HG02623 (cell line): ENCODE data around the gene TENM4.

Experiments
- ATAC-seq: cut with Tn5 transposase; IDR thresholded peaks from one replicate; pipeline ENCODE4 v1.9.1; 2021; ENCODE audit warnings: moderate library complexity; ENCODE audit not compliant: unreplicated experiment

TENM4 gene

DNA sequence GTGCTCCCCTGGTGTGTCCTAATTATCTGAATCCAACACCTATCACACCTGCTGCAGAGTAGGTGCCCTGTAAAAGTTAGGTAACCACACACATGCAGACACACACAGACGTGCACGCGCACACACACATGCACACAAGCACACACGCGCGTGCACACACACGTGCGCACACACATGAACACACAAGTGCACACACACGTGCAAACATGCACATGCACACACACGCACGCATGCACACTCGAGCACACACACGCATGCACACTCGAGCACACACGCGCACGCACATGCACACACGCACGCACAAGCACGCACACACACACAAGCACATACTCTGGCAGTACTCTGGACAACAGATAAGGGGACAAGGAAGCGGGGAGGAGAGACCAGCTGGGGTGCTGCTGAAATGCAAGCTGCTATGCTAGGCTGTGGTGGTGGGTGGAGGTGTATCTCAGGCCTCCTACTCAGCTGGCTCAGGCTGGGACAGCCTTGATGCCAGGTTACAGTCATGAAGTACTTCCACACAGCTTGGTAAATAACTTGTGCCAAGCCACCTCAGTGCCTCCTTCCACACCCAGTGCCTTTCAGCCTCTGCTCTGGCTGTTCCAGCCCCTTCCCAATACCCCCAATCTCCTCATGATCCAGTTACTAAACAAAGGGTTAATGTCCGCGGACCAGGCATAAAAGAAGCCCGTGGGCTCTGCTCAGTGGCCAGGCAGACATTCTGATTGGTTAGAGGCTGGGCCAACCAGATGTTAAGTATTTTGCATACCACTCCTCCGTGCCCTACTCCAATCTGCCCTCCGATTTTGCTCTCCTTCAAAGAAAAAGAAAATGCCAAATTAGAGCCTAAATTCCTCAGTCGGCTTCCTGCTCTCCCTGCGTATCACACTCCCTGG is 374.1 kb downstream of the TENM4 start:
- ATAC-seq = no peak

GRCh38 chr11:79062814-79063762 is 377.7 kb downstream of the TENM4 start:
- ATAC-seq = no peak

DNA sequence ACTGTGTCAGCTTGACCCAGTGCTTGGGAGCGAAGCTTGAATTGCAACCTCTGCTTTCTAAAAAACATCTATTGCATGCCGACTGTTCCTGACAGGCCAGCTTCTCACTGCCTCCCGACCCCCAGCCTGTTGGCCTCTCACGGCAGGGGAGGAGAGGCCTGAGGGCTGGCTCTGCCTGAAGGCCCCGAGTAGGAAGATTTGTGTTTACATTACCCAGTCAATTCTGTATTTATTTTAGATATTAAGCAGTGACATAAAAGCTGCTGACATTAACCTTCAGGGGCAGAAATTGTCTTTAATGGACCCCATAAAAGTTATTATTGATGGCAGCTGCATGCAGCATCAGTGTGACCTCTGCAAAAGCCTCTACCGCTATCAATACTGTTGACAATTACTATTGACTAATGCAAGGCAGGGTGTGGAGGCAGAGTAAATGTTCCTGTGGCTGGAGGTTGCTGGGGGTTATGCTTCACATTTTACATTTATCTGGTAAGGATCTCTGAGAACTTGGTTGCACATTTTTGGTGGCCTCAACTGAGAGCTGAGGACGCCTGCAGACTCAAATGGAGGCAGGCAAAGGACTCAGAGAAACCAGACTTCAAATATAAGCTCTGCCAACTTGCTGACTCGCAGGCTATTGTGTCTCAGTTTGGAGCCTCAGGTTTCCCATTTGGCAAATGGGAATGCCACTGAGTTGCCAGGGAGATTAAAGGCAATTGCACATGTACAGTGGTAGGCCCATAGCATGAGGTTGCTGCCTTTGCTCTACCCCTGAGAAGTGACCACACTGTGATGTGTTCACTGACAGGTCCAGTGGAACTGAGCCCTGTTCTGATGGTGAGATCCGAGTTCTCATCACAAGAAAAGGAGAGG is 380.5 kb downstream of the TENM4 start:
- no peak for ATAC-seq

- no peak for ATAC-seq
Observed at GRCh38 chr11:79059141-79059540, 381.7 kb downstream of the TENM4 start.

GRCh38 chr11:79055856-79056631 is 384.8 kb downstream of the TENM4 start:
- ATAC-seq = no peak

- ATAC-seq = no peak
Observed at GRCh38 chr11:79054636-79055035, 386.2 kb downstream of the TENM4 start.

DNA sequence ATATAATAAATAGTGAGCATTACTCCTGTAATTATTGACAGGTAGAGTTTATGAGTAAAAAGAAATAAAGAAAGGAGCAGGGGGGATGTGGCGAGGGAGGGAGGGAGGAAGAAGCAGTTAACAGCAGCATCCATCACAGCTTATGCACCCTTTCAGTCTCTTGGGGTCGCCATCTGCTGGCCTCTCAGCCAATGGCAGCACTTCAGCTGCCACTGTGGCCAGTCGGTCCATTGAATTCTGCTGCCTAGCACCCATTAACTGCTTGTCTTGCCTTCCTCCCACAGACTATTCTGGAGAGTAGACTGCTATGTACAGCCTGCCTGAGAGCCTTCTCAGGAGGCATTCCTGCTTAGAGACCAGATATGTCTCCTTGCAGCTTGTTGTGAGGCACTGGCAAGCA is 388.3 kb downstream of the TENM4 start:
- ATAC-seq = no peak

DNA sequence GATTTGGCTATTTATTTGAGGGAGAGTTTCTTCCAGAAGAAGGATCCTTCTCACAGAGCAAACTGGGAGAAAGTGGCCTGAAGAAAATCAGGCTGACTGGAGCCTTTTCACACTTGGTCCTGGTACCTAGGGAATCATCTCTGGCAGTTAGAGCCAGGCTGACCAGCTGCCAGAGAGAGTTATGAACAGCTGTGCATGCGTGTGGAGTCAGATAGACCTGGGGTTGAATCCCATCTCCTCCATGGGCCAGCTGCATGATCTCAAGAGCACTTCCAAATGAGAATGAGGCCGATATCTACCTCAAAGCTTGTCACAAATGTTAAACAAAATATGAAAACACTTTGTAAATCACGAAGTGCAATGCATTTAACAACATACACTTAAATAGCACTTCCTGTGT is 390.0 kb downstream of the TENM4 start:
- no peak for ATAC-seq

- no peak for ATAC-seq
Observed at GRCh38 chr11:79049741-79050179, 391.1 kb downstream of the TENM4 start.

DNA sequence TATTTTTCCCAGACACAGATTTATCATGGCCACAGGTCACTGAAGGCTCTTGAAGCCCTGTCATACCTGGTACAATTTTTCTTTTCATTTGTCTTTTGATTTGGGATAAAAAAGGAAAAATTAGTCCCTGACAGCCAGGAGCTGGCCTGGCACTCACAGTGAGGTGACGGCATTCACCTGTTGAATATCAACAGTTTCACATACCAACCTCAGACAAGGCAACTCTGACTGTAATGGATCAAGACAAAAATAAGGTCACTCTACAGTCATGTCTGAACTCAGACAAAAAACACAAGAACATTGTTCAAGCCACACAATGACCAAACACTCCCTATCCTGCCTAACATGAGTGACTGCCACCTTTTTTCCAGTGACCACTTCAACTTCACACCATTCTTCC is 392.9 kb downstream of the TENM4 start:
- no peak for ATAC-seq

GRCh38 chr11:79047321-79047720 is 393.5 kb downstream of the TENM4 start:
- no peak for ATAC-seq

- ATAC-seq = no peak
Observed at GRCh38 chr11:79046366-79046765, 394.5 kb downstream of the TENM4 start.

DNA sequence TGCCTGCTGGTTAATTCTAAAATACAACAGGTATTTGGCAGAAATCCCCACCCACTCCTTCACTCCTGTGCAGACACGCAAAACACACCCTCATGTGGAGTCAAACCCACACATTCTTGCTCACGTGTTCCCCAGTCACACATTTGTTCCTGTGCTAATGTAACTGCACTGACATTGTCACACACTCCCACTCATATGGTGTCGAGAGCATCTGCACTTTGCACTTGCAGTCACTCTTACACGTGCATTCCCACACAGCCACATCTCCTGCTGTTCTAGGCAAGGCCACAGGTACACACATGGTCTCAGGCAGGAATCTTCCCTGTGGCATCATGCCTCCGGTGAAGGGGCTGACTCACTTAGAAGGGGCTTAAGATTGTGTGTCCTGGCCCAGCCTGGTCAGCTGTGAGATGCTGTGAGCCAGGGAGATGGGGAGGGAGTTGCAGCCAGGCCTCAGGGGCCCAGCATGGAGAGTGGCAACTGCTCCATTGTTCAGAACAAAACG is 395.0 kb downstream of the TENM4 start:
- ATAC-seq = no peak

- no peak for ATAC-seq
Observed at GRCh38 chr11:79045018-79045799, 395.6 kb downstream of the TENM4 start.

DNA sequence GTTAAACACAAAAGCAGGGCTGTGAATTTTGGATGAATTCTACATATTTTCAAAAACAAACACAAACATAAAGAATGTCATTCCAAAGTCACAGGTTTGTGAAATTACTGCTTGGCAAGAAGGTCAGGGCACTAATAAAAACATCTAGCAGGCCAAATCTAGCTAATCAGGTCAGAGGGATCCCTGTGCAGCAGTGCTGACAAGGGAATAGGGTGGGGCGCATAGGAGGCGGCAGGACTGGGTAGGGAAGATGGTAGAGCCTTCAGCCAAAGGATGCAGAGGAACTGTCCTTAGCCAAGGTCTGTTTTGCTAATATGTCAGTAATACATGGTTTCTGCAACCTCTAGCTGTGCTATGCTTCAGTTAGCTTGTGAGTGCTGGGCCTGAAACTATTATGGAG is 396.6 kb downstream of the TENM4 start:
- ATAC-seq = no peak

- ATAC-seq = no peak
Observed at GRCh38 chr11:79043726-79044125, 397.1 kb downstream of the TENM4 start.

GRCh38 chr11:79042824-79043223 is 398.0 kb downstream of the TENM4 start:
- ATAC-seq = no peak

DNA sequence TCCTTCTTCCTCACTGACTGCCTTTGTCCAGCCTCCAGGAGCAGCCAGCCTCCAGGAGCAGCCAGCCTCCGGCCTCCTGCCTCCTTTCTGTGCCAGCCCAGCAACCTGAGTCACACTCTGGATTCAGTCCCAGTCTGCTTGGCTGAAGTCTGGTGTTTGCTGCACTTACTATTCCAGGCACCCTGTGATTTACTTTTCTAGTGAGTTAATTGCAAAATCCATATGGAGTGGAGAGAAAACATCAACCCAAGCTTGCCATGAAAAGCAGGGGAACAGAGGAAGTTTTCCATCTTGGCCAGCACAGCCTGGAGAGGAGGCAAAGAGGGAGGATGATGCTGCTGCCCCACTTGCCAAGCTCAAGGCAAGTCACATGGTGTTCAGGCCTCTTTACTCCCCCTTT is 400.5 kb downstream of the TENM4 start:
- no peak for ATAC-seq

DNA sequence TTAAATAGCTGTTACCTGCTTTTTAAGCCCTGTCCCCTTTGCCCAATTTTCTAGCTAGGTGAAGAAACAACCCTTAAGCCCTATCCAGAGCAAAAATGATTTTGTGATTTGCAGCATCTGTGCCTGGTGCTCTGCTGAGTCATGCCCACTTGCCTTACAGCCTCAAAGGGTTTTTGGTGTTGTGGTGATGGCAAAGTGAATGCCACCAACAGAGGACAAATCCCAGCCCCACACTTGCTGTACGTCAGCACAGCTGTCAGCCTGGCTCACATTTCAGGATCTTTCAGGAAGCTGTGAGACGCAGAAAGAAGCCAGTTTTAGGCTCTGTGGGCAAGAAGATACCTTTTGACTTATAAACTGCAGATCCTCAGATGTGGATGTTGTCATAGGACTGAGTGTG is 401.7 kb downstream of the TENM4 start:
- no peak for ATAC-seq
